ENCODE results near the gene CCDC85C. TPM values are rescaled to one million over a fixed set of nuclear protein-coding genes. Genes with fewer than 3 reads are reported as not detected.
A peak's percentile ranks its signal among the peaks of the same experiment; 100 is the strongest.

CCDC85C gene
- total and polyA plus RNA-seq, 2 of the 8 experiments (the other 6 are each of a cell fraction or from before 2014, with no cell fraction given): 16.8 to 35.8 TPM

DNA sequence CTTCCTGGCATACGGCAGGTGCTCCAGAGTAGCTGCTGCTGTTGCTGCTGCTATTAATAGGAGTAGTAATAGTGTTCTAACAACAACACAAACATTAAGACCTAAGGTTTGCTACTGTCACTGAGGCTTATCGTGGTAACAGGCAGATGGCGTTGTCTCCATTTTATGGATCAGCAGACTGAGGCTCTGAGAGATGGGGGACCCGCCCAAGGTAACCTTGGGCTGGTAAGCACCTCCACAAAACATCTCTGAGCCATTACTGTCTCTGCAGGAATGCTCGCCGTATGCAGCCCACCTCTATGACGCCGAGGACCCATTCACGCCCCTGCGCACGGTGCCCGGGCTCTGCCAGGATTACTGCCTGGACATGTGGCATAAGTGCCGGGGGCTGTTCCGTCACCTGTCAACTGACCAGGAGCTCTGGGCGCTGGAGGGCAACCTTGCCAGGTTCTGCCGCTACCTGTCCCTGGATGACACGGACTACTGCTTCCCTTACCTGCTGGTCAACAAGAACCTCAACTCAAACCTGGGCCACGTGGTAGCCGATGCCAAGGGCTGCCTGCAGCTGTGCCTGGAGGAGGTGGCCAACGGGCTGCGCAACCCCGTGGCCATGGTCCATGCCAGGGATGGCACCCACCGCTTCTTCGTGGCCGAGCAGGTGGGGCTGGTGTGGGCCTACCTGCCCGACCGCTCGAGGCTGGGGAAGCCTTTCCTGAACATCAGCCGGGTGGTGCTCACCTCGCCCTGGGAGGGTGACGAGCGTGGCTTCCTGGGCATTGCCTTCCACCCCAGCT, 48.1 kb upstream of the CCDC85C start:
- H2BK15ac ChIP-seq (ENCODE audit: low read length): peak overlapping the region; percentile 40; the same call in 1 of the 2 replicates
- no peak overlapping the region for H3K23ac ChIP-seq (ENCODE audit: insufficient read length)
- no peak overlapping the region for H3K27ac ChIP-seq (ENCODE audit: low read depth, low read length)
- H2BK12ac ChIP-seq (ENCODE audit: low read depth, low read length): 0 out of 2 replicates have a peak overlapping the region, but pooled peaks have one; percentile 27
- no peaks in the 10 kb centered on the region for H3K4me1 ChIP-seq (replicated peaks in 1 of 4; ENCODE audit: control insufficient read depth in 3 of 4, insufficient read depth in 4 of 4, low read length in 3 of 4)
- no peaks in the 10 kb centered on the region for H3K36me3 ChIP-seq (ENCODE audit: control insufficient read depth in 2 of 4, insufficient read depth in 4 of 4, low read length in 3 of 4)
- H3K79me1 ChIP-seq (ENCODE audit: low read depth, low read length): no peaks in the 10 kb centered on the region
- 92% methylated on average over 32 of the region's 32 CpGs; no CpG with 5 or more reads in 1 of the 2 experiments for WGBS, 2 experiments (ENCODE audit: extremely low coverage in 1 of 2, insufficient coverage in 1 of 2, insufficient read length in 1 of 2, insufficient replicate concordance in 2 of 2, low coverage in 1 of 2, low lambda C conversion rate in 2 of 2, missing lambda C conversion rate in 1 of 2)
- DNase-seq (ENCODE audit: low read depth in 1 of 2, low spot score in 2 of 2) (no peak), FAIRE-seq (no peak)
- no peak overlapping the region for H3K14ac ChIP-seq (ENCODE audit: insufficient read length)
- no peak overlapping the region for H3K4me3 ChIP-seq (ENCODE audit: extremely low read depth in 1 of 4, insufficient read depth in 2 of 4, low read depth in 3 of 4, low read length in 4 of 4)
- no peak overlapping the region for H4K91ac ChIP-seq (replicated peaks; ENCODE audit: insufficient read length, low read length)
- H4K8ac ChIP-seq (ENCODE audit: extremely low read depth, insufficient read depth, low read length): no peak overlapping the region
- ChIA-PET POLR2A (ENCODE audit: partially characterized antibody) (no interaction called here), CTCF (ENCODE audit: partially characterized antibody) (interaction anchor here (1.1 to 1.2 kb wide), 2 partner anchors 28 to 36 kb away, joined by 3 to 4 read pairs; no protein-coding TSS in a partner anchor)
- no peaks in the 10 kb centered on the region for H3K23me2 ChIP-seq (ENCODE audit: low read depth, low read length)
- no peak overlapping the region for H2BK5ac ChIP-seq (ENCODE audit: low read depth, low read length)
- no peaks in the 10 kb centered on the region for H3K9me3 ChIP-seq (ENCODE audit: insufficient read depth in 2 of 2, low read depth in 1 of 2, low read length in 1 of 2)
- no peak overlapping the region for H2BK20ac ChIP-seq (ENCODE audit: low read length)
- no peak overlapping the region for H3K56ac ChIP-seq (replicated peaks; ENCODE audit: insufficient read length, low read depth, low read length)
- H3K4me2 ChIP-seq (ENCODE audit: insufficient read depth in 1 of 2, low read depth in 2 of 2, low read length in 2 of 2): no peak overlapping the region
- no peak for TF ChIP-seq CHD1 (IDR thresholded peaks at IDR 0.05; ENCODE audit: low read depth, low read length)
- no peak for TF ChIP-seq RNF2 (IDR thresholded peaks at IDR 0.05; ENCODE audit: borderline replicate concordance, low read depth, low read length, missing control alignments, poor library complexity, severe bottlenecking)
- TF ChIP-seq CEBPB (IDR thresholded peaks at IDR 0.05; ENCODE audit: low read depth, low read length): no peak
- TF ChIP-seq SIRT6 (IDR thresholded peaks at IDR 0.05; ENCODE audit: low read length): no peak
- no peak for TF ChIP-seq BRCA1 (IDR thresholded peaks at IDR 0.05; ENCODE audit: low read depth, low read length)
- TF ChIP-seq, protein P1, sequence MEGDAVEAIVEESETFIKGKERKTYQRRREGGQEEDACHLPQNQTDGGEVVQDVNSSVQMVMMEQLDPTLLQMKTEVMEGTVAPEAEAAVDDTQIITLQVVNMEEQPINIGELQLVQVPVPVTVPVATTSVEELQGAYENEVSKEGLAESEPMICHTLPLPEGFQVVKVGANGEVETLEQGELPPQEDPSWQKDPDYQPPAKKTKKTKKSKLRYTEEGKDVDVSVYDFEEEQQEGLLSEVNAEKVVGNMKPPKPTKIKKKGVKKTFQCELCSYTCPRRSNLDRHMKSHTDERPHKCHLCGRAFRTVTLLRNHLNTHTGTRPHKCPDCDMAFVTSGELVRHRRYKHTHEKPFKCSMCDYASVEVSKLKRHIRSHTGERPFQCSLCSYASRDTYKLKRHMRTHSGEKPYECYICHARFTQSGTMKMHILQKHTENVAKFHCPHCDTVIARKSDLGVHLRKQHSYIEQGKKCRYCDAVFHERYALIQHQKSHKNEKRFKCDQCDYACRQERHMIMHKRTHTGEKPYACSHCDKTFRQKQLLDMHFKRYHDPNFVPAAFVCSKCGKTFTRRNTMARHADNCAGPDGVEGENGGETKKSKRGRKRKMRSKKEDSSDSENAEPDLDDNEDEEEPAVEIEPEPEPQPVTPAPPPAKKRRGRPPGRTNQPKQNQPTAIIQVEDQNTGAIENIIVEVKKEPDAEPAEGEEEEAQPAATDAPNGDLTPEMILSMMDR (IDR thresholded peaks at IDR 0.05; ENCODE audit: control extremely low read depth in 1 of 3, insufficient read depth in 1 of 3, low read depth in 1 of 3, low read length in 3 of 3): no peak
- no peak for TF ChIP-seq POLR2AphosphoS5 (IDR thresholded peaks at IDR 0.05; ENCODE audit: low read depth, low read length)
- TF ChIP-seq CREB1 (IDR thresholded peaks at IDR 0.05): no peak
- TF ChIP-seq HDAC6 (IDR thresholded peaks at IDR 0.05; ENCODE audit: low read depth, low read length): no peak
- TF ChIP-seq TAF1 (IDR thresholded peaks at IDR 0.05; ENCODE audit: low read depth, low read length): no peak
- H3K27me3 ChIP-seq (replicated peaks in 1 of 4; ENCODE audit: control insufficient read depth in 3 of 4, extremely low read depth in 1 of 4, insufficient read depth in 3 of 4, low read length in 3 of 4): no peaks in the 10 kb centered on the region; a peak in 1 of 7 replicates
- no peak overlapping the region for H4K5ac ChIP-seq (ENCODE audit: insufficient read length, low read depth, low read length)
- H2BK120ac ChIP-seq (replicated peaks; ENCODE audit: low read depth, low read length): no peak overlapping the region
- 0 out of 2 replicates have a peak overlapping the region, but pooled peaks have one; percentile 44 for H2AK5ac ChIP-seq (ENCODE audit: low read depth, low read length)
- H3K9ac ChIP-seq (replicated peaks in 1 of 4; ENCODE audit: extremely low read depth in 1 of 4, low read depth in 3 of 4, low read length in 3 of 4): no peak overlapping the region
- no peaks in the 10 kb centered on the region for H4K20me1 ChIP-seq (replicated peaks in 1 of 2; ENCODE audit: control insufficient read depth in 1 of 2, insufficient read depth in 2 of 2, low read length in 2 of 2)
- H3K79me2 ChIP-seq (ENCODE audit: control insufficient read depth in 1 of 2, insufficient read depth in 2 of 2, low read length in 2 of 2): no peaks in the 10 kb centered on the region
- H2AFZ ChIP-seq (ENCODE audit: low read length): no peak overlapping the region
- no peak overlapping the region; the same call in 1 of the 2 replicates for H3K18ac ChIP-seq (ENCODE audit: extremely low read depth, low read length)
- no peak overlapping the region for H3K4ac ChIP-seq (replicated peaks; ENCODE audit: insufficient read length, low read depth, low read length)

Data from H1 (cell line).